Activated T-cell treated with anti-CD3 and anti-CD28 coated beads, Interleukin-2, amount 50 U/mL, for 4 hours (primary cell): Measurements from ENCODE around the gene STK39. TPM values are rescaled to one million over a fixed set of nuclear protein-coding genes. Genes with fewer than 3 reads are reported as not detected.
"Not testable (repeated sequence)": the region's sequence is repeated elsewhere in the genome, so short reads cannot be mapped to it uniquely, and the experiment has no call there.

Experiments used
- ATAC-seq, 2 donors: fragments of 200-7000 bp; cut with Tn5 transposase; one replicate each; pipeline ENCODE4 v1.10.0; 2021
- DNase-seq: peaks from one replicate; pipeline ENCODE4 v3.0.0-alpha.2; 2020
- H3K27me3 Mint-ChIP-seq: one replicate; pipeline ENCODE4 v1.8.0; 2021; ENCODE audit warnings: low read depth, mixed read lengths
- H3K36me3 Mint-ChIP-seq: one replicate; pipeline ENCODE4 v1.8.0; 2022; ENCODE audit warnings: mixed read lengths; ENCODE audit not compliant: insufficient read depth
- H3K4me1 Mint-ChIP-seq: one replicate; pipeline ENCODE4 v1.8.0; 2021; ENCODE audit warnings: low read depth, mixed read lengths
- H3K4me3 Mint-ChIP-seq: one replicate; pipeline ENCODE4 v1.8.0; 2021; ENCODE audit warnings: mild to moderate bottlenecking, moderate library complexity, mixed read lengths
- H3K9me3 Mint-ChIP-seq: one replicate; pipeline ENCODE4 v1.8.0; 2021; ENCODE audit warnings: mixed read lengths
- total RNA-seq, 3 donors: library from RNA; stranded (reverse); gene quantifications; one replicate each; pipeline ENCODE4 v1.2.1, GENCODE V29; 2021

Gene STK39
- total RNA-seq, 3 donors from 2014 or later = 24.9 to 31.9 (median 31.5) TPM

- DNase-seq (no peak), ATAC-seq (no peak)
- peaks cover 27% of the 10 kb centered on the region for H3K36me3 Mint-ChIP-seq
- no peaks in the 10 kb centered on the region for H3K9me3 Mint-ChIP-seq
- no peaks in the 10 kb centered on the region for H3K27me3 Mint-ChIP-seq
- no peak overlapping the region for H3K4me3 Mint-ChIP-seq
- peaks cover 5% of the 10 kb centered on the region for H3K4me1 Mint-ChIP-seq
Observed at GRCh38 chr2:168060986-168061750, 186.2 kb downstream of the STK39 start.

- DNase-seq = no peak
- H3K4me3 Mint-ChIP-seq = no peak overlapping the region
- no peak for ATAC-seq
- no peaks in the 10 kb centered on the region for H3K9me3 Mint-ChIP-seq
- H3K36me3 Mint-ChIP-seq = peaks cover 26% of the 10 kb centered on the region
- H3K27me3 Mint-ChIP-seq = no peaks in the 10 kb centered on the region
- H3K4me1 Mint-ChIP-seq = peaks cover 7% of the 10 kb centered on the region
Observed at GRCh38 chr2:168059758-168060157, 187.6 kb downstream of the STK39 start.

- no peak for DNase-seq
- Mint-ChIP-seq H3K27me3 (no peaks in the 10 kb centered on the region), H3K4me1 (peaks cover 9% of the 10 kb centered on the region), H3K4me3 (no peak overlapping the region), H3K9me3 (no peaks in the 10 kb centered on the region), H3K36me3 (peaks cover 28% of the 10 kb centered on the region)
- no peak for ATAC-seq
Observed at GRCh38 chr2:168058675-168059074, 188.7 kb downstream of the STK39 start.

- peaks cover 4% of the 10 kb centered on the region for H3K4me1 Mint-ChIP-seq
- DNase-seq = no peak
- no peak overlapping the region for H3K4me3 Mint-ChIP-seq
- ATAC-seq = no peak
- H3K9me3 Mint-ChIP-seq = no peaks in the 10 kb centered on the region
- peaks cover 21% of the 10 kb centered on the region for H3K36me3 Mint-ChIP-seq
- no peaks in the 10 kb centered on the region for H3K27me3 Mint-ChIP-seq
Observed at GRCh38 chr2:168056242-168056787, 191.1 kb downstream of the STK39 start.

GRCh38 chr2:168054657-168055056 is 192.7 kb downstream of the STK39 start:
- no peaks in the 10 kb centered on the region for H3K27me3 Mint-ChIP-seq
- no peak for DNase-seq
- H3K4me3 Mint-ChIP-seq = no peak overlapping the region
- peaks cover 19% of the 10 kb centered on the region for H3K36me3 Mint-ChIP-seq
- ATAC-seq = no peak
- H3K9me3 Mint-ChIP-seq = no peaks in the 10 kb centered on the region
- H3K4me1 Mint-ChIP-seq = peaks cover 4% of the 10 kb centered on the region

- Mint-ChIP-seq H3K9me3 (no peaks in the 10 kb centered on the region), H3K27me3 (no peaks in the 10 kb centered on the region), H3K4me3 (no peak overlapping the region), H3K36me3 (peaks cover 26% of the 10 kb centered on the region), H3K4me1 (peaks cover 5% of the 10 kb centered on the region)
- ATAC-seq (no peak), DNase-seq (no peak)
Observed at GRCh38 chr2:168053676-168054075, 193.7 kb downstream of the STK39 start.

- Mint-ChIP-seq H3K4me1 (peaks cover 6% of the 10 kb centered on the region), H3K36me3 (peaks cover 28% of the 10 kb centered on the region), H3K27me3 (no peaks in the 10 kb centered on the region), H3K9me3 (no peaks in the 10 kb centered on the region), H3K4me3 (no peak overlapping the region)
- no peak for ATAC-seq
- no peak for DNase-seq
Observed at GRCh38 chr2:168052773-168053172, 194.6 kb downstream of the STK39 start.

- DNase-seq = no peak
- no peak overlapping the region for H3K4me3 Mint-ChIP-seq
- no peaks in the 10 kb centered on the region for H3K9me3 Mint-ChIP-seq
- no peaks in the 10 kb centered on the region for H3K27me3 Mint-ChIP-seq
- H3K4me1 Mint-ChIP-seq = peaks cover 6% of the 10 kb centered on the region
- peaks cover 28% of the 10 kb centered on the region for H3K36me3 Mint-ChIP-seq
- no peak for ATAC-seq
Observed at GRCh38 chr2:168050377-168050776, 197.0 kb downstream of the STK39 start.

- Mint-ChIP-seq H3K27me3 (no peaks in the 10 kb centered on the region), H3K4me3 (no peak overlapping the region), H3K4me1 (peaks cover 7% of the 10 kb centered on the region), H3K36me3 (peaks cover 26% of the 10 kb centered on the region), H3K9me3 (no peaks in the 10 kb centered on the region)
- DNase-seq = no peak
- ATAC-seq = no peak
Observed at GRCh38 chr2:168049609-168050008, 197.8 kb downstream of the STK39 start.

GRCh38 chr2:168047091-168047690 is 200.2 kb downstream of the STK39 start:
- DNase-seq (no peak), ATAC-seq (no peak)
- Mint-ChIP-seq H3K9me3 (no peaks in the 10 kb centered on the region), H3K4me3 (no peak overlapping the region), H3K36me3 (peaks cover 23% of the 10 kb centered on the region), H3K27me3 (no peaks in the 10 kb centered on the region), H3K4me1 (peaks cover 12% of the 10 kb centered on the region)

- ATAC-seq (no peak), DNase-seq (no peak)
- Mint-ChIP-seq H3K36me3 (peaks cover 24% of the 10 kb centered on the region), H3K9me3 (no peaks in the 10 kb centered on the region), H3K4me3 (no peak overlapping the region), H3K4me1 (peaks cover 21% of the 10 kb centered on the region), H3K27me3 (no peaks in the 10 kb centered on the region)
Observed at GRCh38 chr2:168044579-168044978, 202.8 kb downstream of the STK39 start.

- DNase-seq = no peak
- Mint-ChIP-seq H3K36me3 (peaks cover 22% of the 10 kb centered on the region), H3K4me3 (no peak overlapping the region), H3K4me1 (peaks cover 21% of the 10 kb centered on the region), H3K27me3 (no peaks in the 10 kb centered on the region), H3K9me3 (no peaks in the 10 kb centered on the region)
- no peak for ATAC-seq
Observed at GRCh38 chr2:168044176-168044575, 203.2 kb downstream of the STK39 start.

- H3K27me3 Mint-ChIP-seq, DNase-seq, H3K9me3 Mint-ChIP-seq, H3K4me3 Mint-ChIP-seq: not testable (repeated sequence)
- peak in 1 of 2 donors; percentile 43 for ATAC-seq
- H3K4me1 Mint-ChIP-seq = peaks cover 28% of the 10 kb centered on the region
- peaks cover 17% of the 10 kb centered on the region for H3K36me3 Mint-ChIP-seq
Observed at GRCh38 chr2:168042127-168042824, 205.1 kb downstream of the STK39 start.

GRCh38 chr2:168039881-168040280 is 207.5 kb downstream of the STK39 start:
- Mint-ChIP-seq H3K36me3 (peaks cover 31% of the 10 kb centered on the region), H3K4me1 (peaks cover 40% of the 10 kb centered on the region), H3K4me3 (no peak overlapping the region), H3K9me3 (no peaks in the 10 kb centered on the region), H3K27me3 (no peaks in the 10 kb centered on the region)
- DNase-seq (no peak), ATAC-seq (no peak)
